GM19324 (cell line): ENCODE data around the gene IL19.

Experiments used
- ATAC-seq: cut with Tn5 transposase; IDR thresholded peaks from one replicate; pipeline ENCODE4 v1.9.1; 2021; ENCODE audit warnings: mild to moderate bottlenecking, moderate library complexity; ENCODE audit not compliant: unreplicated experiment, low FRiP score

Gene IL19

DNA sequence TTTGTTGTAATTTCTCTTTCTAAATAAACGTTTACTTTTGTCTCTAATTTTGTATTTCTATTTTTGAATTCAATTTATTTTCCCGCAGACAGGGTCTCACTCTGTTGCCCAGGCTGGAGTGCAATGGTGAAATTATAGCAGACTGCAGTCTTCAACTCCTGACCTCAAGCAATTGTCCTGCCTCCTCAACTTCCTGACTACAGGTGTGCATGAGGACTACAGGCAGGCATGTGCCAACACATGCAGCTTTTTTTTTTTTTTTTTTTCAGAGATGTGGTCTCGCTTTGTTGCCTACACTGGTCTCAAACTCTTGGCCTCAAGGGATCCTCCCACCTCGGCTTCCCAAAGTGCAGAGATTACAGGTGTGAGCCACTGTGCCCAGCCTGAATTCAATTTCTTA, 58.2 kb downstream of the IL19 start:
- ATAC-seq: no peak

- ATAC-seq: no peak
Observed at GRCh38 chr1:206829282-206829681, 58.7 kb downstream of the IL19 start.

DNA sequence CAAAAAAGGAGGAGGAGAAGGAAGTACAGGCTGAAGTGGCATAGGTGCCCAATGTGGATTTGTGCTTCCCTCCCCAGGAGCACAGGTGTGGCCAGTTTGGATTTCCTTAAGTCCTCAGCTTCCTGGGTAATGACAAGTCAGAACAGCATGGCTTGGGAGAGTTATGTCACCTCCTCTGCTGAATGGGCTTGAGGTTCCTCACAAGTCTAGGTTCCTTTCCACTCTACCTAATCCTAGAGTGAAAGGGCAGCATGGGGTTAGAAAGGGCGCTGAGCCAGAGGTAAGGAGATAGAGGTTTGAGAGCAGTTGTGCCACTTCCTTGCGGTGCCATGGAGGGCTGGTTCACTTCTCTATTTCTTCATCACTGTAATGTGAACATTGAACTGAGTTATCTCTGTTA, 59.3 kb downstream of the IL19 start:
- ATAC-seq: no peak

DNA sequence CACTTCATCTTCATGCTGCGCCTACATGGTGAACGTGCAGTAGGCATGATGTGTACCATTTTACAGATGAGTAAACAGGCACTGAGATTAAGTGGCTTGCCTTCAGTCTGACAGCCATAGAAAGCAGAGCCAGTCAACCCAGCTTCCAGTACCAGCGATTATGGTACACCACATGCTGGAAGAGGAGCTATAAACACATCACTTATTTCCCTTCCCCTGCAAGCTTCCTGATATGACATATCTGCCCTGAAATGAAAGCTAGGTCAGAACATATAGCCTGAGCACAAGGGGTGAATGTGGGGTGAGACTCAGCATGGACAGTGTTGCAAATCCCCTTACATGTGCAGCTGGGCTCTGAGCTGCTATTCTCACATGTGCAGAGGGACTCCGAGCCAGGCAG, 61.1 kb downstream of the IL19 start:
- ATAC-seq: no peak

GRCh38 chr1:206832352-206832880, 61.8 kb downstream of the IL19 start:
- ATAC-seq: no peak

DNA sequence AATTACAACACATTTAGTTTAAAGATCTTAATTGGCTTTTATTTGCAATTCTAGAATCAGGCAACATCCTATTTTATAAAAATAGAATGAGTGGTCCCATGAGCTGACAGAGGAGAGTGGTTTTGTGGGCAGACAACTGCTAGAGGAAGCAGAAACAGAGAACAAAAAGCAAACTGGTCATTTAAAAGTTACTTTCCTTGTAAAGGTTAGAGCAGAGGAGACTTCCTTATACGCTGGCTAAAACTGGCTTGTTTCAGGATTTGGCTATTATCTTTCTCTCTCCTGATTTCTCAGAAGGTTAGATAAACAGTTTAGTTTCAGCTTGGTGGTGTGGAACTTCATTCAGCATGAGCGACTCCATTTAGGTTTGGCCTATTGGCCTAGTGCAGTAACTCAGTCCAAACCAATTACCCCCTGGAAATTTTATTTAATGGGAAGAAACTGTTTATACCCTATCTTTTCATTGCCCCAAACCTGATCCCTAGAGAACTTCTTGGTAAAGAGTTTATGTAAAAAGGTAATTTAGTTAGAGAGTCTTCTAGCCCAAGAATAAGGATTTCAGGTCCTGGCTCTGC, 62.6 kb downstream of the IL19 start:
- ATAC-seq: no peak

- no peak for ATAC-seq
Observed at GRCh38 chr1:206833801-206834200, 63.2 kb downstream of the IL19 start.

GRCh38 chr1:206834217-206834616, 63.6 kb downstream of the IL19 start:
- no peak for ATAC-seq

DNA sequence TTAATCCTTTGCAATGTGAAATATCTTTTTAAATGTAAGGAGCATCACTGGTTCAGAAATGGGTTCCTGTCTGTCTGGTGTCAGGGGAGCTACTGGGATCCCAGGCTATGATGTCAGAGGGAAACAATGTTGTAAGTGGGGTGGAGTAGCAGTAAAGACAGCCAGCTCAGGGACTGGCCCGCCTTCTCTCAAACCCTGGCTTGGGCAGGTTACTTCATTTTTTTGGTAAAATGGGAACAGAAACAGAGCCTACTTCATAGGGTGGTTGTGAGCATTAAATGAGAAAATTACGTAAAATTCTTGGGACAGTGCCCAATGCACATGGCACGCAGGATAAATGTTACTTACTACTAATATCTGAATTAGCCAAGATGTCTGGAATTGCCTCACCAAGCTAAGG, 64.1 kb downstream of the IL19 start:
- no peak for ATAC-seq

DNA sequence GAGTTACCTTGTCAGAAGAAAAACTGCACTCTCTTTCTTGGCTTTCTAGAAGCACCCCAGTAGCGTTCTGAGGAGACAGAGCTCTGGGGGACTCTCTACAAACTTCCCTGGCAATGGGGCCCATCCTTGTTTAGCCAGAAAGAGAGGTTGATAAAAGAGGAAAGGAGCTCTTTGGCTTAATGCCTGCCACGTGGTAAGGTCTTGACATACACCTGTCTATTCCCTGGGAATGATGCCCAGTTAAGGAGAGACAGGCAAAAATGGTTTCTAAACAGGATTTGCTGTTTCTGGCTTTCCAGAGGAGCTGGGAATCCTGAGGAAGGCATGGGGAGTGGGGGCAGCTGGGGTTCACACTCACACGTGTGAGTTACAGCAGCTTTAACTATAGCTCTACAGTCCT, 64.6 kb downstream of the IL19 start:
- no peak for ATAC-seq

- no peak for ATAC-seq
Observed at GRCh38 chr1:206836111-206836510, 65.5 kb downstream of the IL19 start.

- ATAC-seq: no peak
Observed at GRCh38 chr1:206839006-206839560, 68.5 kb downstream of the IL19 start.

DNA sequence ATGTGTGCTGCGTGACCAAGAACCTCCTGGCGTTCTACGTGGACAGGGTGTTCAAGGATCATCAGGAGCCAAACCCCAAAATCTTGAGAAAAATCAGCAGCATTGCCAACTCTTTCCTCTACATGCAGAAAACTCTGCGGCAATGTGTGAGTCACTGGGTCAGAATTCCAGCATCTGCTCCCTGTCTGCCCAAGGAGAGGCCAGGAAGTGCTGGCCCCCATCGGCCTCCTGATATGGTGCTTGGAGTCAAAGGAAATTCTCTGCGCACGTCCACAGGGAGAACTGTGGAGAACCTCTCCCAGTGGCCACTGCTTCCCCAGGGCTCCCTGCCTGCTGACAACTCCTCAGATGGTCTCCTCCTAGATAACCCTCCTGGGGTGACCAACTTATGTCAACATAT, 69.3 kb downstream of the IL19 start:
- ATAC-seq: no peak

DNA sequence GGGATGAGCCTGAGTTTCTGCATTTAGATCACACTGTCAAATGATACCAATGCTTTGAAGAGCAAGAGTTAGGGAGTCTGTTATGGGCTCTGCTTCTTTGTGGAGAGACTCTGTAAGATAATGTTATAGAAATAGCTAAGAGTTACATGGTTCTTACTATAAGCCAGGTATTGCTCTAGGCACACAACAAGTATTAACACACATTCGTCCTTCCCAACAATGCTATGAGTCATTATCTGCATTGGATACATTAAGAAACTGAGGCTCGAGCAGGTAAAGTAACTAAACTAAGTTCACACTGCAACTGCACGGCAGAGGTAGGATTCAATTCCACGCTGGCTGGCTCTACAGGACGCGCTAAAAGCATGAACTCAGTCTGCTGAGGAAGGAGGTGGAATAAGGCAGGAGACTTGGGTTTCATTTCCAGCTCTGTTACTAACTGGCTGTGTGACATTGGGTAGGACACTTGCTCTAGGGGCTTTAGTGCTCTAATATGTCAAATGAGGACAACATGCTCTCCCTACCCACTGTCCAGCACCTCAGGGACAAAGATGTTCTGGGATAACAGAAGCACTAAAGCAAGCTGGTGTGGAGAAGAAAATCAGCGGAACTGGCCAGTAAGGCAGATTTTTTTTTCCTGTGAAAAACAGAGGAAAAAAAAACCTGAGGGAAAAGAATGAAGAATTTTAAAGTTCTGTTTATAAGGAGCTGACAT, 71.2 kb downstream of the IL19 start:
- ATAC-seq: no peak

DNA sequence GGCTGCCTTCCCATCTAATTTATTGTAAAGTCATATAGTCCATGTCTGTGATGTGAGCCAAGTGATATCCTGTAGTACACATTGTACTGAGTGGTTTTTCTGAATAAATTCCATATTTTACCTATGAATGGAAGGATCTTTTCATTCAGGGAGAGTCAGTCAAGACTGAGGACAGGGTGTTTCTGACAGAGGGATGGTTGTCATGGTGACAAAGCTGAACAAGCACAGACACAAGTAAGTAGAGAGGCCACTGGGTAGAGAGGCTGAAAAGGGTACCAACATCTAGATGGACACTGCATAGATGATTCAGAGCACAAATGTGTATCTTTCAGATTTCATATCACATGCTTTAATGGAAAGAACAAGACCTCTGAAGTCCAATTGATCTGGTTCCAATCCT, 72.3 kb downstream of the IL19 start:
- ATAC-seq: no peak

DNA sequence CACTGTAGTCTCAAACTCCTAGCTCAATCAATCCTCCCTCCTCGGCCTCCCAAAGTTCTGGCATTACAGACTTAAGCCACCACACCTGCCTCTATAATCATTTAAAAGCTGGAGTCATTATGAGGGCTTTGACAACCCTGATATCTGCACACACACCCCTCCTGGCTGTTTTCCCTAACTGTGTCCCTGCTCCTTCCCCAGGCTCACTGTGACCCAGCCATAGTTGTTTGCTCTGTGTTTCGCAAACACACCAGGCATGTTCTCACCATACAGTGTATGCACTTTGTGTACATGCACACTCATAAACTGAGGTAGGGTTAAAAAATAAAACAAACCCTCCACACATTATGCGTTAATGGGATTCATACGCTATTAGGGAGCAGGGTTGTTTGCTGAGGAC, 73.1 kb downstream of the IL19 start:
- ATAC-seq: no peak

DNA sequence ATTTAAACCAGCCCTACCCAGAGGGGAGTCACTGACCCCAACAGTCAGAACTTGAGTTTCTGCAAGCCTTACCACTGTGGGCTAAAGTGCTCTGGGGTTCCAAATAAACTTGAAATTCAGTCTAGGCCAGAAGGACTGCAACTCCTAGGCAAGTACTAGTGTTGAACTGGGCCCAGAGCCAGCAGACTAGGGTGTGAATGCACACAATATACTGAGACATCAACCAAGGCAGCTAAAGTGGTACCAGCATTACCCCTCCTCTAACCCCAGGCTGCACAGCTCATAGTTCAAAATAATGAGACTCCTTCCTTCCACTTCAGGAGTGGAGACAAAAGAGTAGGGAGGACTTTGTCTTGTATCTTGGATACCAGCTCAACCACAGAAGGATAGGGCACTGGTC, 75.9 kb downstream of the IL19 start:
- no peak for ATAC-seq

GRCh38 chr1:206847337-206847834, 76.8 kb downstream of the IL19 start:
- ATAC-seq: no peak

DNA sequence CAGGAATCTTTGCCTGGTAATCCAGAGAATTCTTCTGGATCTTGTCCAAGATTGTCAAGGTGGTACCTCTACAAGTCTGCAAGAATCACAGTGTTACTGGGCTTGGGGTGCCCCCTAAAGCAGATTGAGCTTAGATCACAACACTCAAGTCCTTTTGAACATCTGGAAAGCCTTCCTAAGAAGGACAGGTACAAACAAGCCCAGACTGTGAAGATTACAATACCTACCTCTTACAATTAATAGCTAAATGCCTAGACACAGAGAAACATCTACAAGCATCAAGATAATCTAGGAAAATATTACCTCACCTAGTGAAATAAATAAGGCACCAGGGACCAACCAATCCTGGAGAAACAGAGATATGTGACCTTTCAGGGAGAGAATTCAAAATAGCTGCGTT, 77.4 kb downstream of the IL19 start:
- no peak for ATAC-seq

- no peak for ATAC-seq
Observed at GRCh38 chr1:206850401-206850800, 79.8 kb downstream of the IL19 start.

GRCh38 chr1:206851341-206852010, 80.9 kb downstream of the IL19 start:
- no peak for ATAC-seq
